Measurements from ENCODE around the gene POFUT1.

GRCh38 chr20:32236819-32237218 lies 29.1 kb downstream of the POFUT1 start:
- TF ChIP-seq POLR2A (IDR thresholded peaks at IDR 0.05) (no peak), CTCF (IDR thresholded peaks at IDR 0.05) (no peak)

Measured in uterus (tissue), 2 donors.